Esophagus mucosa (tissue), 1 donor: Measurements from ENCODE around the gene CEP112. TPM values are rescaled to one million over a fixed set of nuclear protein-coding genes. Genes with fewer than 3 reads are reported as not detected.

Source experiments
- ATAC-seq: fragments of 200-7000 bp; cut with Tn5 transposase; one replicate; pipeline ENCODE4 v1.9.1; 2020
- total RNA-seq: library from RNA; stranded (reverse); gene quantifications from one replicate; pipeline ENCODE4 v1.2.4, GENCODE V29; 2023
- donor health status: DM: yes; HTN: yes; CAD: no.

Gene CEP112
- total RNA-seq, 1 donor from 2014 or later = 3.7 TPM

DNA sequence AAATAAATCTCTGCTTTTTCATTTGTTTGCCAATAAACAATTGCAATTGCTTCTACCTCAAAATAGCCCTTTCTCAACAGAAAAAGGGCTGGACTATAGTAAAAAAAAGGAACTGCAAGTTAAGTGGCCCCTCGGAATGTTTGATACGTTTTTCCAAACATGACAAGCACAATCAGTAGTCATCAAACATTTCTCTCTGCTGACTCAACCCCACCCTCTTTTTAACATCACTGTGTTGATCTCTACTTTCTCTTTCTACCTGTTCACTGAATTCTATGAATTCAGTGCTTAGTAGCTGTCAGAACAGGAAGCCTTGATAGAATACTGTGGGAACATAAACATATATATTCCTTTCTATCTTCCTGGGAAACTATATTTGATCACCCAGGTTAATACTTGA, 514.0 kb downstream of the CEP112 start:
- no peak for ATAC-seq

DNA sequence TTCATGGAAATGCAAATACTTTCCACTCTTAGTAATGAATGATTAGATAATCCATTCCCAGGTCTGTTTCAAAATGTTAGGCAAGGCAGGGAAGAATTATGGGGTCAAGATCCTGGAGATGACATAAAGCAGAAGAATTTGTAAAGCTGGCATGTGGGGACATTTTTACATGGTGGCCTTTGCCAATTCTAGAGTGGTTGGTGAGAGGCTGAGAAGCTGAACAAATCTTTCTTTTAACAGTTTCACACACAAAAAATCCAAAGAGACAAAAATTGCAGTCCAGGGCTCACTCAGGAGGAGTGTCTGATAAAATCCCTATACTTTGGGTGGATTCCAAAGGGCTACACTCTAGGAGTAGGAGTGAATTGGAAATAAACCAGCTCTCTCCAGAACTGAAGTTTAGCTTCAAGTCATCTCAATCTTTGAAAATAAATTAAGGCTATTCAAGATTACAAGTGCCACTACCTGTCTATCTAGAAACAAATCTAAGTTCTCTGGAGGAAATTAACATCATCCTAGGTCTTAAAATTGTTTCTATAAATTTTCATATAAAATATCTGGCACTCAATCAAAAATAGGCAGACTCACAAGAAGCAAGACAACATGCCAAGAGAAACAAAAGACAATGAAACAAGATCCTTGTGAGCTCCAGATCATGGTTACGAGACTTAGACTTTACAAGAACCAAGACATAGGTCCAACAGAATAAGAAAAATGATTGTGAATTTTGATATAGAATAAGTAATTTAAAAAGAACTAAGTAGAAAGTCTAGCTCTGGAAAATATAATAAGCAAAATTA, 517.5 kb downstream of the CEP112 start:
- no peak for ATAC-seq

DNA sequence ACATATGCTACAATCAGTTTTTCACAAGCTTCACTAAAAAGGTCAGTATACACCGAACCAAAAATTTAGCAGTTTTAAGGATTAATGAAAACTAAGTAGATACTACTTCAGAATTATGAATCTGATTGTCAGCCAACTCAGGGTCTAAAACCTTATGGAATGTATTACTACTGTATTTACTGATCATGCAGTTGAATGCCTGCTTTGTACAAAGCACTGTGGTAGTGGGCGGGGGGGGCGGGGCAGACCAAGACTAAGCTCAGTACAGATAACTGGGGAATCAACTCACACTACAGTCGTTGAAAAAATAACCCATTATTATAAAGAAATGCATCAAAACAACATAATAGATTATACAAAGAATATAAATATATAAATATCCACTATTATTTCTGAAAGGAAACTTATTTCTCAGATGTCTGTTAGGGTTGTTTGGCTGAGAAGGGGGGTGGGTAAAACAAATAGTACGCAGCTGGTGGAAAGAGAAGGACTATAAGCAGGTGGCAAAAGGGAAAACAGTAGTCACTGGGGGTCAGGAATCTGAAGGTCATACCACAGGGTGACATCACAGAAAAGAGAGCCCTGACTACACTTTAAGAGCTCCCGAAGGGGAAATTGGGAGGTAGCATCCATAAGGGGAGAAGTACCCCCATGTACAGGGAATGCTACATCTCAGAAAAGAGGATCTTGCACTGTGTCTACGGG, 521.1 kb downstream of the CEP112 start:
- ATAC-seq = no peak

DNA sequence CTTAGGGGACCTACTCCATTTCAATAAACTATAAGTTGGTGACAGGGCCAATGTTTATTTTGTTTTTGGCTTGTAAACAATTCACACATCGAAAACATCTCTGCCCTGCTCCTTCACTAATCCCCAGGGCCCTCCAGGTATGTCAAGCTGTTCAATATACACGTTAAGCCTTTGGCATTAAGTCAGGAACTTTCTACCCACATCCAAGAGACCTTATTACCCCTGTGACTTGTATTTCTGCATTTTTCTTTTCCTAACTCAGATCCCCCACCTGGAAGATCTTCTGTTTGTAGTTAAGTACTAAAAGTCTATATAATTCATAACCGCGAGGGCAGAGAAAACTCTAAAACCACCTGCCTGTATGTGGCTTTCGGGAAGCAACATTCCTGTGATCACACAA, 523.7 kb downstream of the CEP112 start:
- no peak for ATAC-seq

DNA sequence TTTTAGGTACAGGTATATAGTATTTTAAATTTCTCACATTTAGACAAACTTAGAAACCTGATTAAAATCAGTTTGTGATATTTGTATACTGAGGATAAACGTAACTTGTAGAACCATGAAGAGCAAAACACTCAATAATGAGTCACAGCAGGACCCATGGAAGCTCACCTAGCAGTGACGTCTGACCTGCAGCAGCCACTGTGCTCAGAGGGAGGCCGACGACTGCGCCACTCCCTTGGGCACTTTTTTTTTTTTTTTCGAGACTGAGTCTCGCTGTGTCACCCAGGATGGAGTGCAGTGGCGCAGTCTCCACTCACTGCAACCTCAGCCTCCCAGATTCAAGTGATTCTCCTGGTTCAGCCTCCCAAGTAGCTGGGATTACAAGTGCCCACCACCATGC, 524.3 kb downstream of the CEP112 start:
- no peak for ATAC-seq

DNA sequence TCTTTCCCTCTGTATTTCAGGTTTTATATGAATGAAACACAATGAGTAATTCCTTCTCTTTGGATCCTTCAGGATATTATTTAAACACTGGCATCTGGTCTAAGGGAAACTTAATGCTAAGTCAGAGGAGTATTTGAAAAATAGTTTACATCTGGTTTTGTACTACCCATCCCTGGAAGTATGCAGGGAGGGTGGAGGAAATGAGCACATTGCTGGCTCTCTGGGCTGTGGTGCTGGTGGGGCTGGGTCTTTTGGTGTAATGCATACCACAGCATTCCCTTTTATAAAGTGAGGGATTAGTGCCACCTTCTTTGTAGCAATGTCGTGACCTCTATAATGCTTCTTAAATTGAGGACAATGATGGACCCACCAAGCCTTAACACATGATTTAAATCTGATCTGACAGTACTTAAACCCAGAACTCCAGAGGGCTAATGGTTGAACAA, 525.0 kb downstream of the CEP112 start:
- no peak for ATAC-seq

DNA sequence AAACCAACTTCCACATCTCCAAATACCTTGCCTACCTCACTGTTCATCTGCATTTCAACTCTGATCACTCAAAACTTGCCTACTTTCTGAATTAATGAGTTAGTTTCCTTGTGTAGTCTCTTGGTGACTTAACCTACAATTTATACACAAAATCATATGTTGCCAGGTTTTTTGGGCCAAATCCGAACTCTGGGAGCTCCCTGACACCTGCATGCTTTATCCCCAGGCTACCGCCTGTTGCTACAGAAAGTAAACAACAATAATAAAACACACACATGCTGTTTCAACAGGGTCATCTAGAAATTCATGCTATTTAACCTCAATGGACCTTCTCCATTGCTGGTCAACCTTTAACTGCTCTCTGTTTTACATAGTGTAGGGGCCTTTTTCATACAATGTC, 526.0 kb downstream of the CEP112 start:
- ATAC-seq = no peak

DNA sequence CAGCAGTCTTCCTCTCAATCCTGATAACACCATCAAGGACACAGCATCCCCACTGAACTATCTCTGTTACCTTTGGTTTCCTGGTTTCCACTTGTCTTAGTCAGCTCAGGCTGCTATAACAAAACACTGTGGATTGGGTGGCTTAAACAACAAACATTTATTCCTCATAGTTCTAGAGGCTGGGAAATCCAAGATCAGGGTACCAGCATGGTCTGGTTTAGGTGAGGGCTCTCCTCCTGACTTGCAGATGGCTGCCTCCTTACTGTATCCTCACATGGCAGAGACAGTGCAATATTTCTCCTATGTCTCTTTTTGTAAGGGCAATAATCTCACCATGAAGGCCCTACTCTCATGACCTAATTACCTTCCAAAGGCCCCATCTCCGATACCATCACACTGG, 527.2 kb downstream of the CEP112 start:
- no peak for ATAC-seq

DNA sequence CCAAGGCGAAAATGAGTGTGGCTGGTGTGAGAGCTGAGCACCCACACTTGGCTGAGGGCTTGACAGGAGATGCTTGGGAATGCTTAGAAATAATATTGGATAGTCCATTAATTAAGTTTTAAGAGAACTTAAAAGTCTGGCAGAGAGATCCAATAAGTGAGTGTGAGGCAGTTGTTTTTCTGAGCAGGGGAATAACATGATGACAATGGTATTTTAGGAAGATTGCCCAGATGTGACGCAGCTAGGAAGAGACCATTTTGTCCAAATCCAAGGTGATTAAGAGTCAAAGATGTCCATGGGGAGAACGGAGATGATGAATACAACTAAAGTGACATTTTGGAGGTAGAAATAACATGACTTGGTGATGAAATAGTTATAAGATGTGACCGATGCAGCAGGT, 527.7 kb downstream of the CEP112 start:
- no peak for ATAC-seq

DNA sequence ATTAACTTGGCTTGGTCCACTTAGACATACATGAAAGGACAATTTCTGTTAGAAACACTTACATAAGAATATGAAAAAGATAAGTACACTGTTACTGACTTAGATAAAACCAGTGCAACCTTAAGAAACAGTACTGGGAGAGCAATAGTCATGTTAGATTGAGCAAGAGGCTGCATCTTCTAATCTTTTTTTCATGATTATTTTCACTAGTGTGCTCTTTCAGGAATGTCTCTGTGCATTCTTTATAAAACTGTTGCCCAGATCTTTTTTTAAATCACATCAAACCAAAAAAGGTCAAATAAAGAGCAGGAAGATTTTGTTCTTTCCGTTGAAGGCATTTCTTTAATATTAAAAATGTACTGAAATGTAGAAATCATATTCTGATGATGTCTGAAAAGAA, 529.7 kb downstream of the CEP112 start:
- no peak for ATAC-seq

DNA sequence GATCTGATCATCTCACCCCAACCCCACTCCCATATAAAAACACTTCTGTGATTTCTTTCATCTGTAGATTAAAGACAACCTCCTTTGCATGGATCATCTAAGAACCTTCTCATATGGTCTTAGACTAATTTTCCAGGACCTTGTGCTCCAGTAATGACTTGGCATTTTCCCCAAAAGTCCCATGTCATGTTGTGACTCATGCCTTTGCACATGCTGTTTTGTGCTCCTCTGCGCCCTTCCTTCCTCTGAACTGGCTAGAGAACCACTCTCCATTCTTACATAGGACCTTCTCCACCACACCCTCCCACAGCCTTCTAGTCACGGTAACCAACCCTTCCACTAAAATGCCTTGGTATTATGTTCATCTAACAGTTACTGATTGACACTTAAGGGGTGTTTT, 531.0 kb downstream of the CEP112 start:
- peak; percentile 62 for ATAC-seq

DNA sequence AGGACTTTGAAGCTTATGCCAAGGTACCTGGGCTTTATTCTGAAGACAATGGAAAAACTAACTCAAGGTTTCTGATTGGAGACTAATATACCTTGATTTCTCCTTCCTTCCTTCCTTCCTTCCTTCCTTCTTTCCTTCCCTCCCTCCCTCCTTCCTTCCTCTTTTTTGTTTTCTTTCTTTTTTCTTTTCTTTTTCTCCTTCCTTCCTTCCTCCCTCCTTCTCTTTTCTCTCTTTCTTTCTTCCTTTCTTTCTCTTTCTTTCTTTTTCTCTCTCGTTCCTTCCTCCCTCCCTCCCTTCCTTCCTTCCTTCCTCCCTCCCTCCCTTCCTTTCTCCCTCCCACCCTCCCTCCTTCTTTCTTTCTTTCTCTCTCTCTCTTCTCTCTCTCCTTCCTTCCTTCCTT, 531.9 kb downstream of the CEP112 start:
- ATAC-seq = no peak

DNA sequence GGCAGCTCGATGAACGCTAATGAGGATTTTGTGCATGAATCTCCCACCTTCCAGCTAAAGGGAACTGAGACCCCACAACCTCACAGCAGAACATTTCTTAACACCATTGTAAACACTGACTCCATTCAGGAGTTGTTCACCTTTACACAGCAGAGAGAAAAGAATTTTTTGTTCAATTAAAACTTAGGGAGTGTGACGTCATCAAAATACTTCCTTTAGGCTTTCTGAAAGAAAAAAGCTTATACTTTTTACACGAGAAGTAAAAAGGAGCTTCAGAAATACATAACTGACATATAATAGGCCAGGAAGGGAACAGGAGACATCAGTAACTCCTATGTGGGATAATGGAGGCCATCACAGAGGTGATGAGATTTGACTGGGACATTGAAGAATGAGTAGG, 532.4 kb downstream of the CEP112 start:
- ATAC-seq = no peak

DNA sequence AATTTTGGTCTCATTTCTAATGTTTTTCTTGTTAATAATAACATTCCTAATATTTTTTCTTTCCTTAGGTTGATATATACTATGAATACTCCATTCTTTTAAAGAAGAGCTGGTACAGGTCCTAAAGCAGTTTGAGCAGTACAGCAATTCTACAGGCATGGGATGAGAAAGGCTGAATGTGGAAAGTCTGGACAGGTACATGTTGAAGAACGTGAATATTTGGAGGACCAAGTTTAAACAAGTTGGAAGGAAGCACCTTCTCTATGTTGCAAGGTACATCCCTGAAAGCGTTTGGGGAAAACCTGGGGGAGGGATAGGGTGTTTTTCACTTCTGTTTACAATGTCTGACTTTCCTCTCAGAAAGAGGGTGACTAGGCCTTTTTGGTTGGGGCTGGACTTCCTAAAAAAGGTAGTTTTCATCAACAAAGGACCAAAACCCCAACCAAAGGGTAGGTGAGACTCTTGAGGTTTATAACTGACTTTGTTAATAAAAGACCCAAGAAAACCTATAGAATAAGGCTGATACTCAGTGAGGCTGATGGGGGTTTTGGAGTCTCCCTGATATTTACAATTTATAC, 534.6 kb downstream of the CEP112 start:
- ATAC-seq = peak; percentile 45

DNA sequence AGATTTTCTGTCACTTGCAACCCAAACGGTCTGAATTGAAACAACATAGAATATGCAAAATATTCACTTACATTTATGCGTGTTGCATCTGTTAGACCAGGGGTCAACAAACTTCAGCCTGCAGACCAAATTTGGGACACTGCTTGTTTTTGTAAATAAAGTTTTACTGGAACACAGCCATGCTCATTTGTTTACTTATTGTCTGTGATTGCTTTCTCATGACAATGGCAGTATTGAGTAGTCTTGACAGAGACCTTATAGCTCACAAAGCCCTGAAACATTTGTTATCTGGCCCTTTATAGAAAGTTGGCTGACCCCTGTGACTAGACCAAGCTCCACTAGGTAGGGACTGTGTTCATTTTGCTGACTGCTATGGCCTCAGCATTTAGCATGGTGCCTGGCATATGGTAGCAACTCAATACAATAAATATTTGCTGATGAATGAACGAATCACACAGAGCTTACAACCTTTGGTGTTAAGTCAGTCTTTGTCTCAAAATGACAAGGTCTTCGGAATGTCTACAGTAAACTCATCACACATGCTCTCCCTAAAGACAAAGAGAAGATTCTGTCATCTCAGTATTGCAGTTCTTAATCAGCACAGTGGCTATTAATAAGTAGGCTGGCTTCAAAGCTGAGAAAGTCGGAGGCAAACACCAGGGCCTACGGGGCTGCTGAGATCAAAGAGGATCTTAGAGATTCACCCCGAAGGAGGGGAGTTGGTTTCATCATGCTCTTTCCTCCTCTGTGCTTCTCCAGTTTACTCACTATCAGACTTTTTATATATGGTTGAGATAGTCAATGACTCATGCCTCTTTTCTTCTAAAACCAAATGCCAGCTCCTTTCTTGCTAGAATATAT, 535.3 kb downstream of the CEP112 start:
- peak; percentile 31 for ATAC-seq

DNA sequence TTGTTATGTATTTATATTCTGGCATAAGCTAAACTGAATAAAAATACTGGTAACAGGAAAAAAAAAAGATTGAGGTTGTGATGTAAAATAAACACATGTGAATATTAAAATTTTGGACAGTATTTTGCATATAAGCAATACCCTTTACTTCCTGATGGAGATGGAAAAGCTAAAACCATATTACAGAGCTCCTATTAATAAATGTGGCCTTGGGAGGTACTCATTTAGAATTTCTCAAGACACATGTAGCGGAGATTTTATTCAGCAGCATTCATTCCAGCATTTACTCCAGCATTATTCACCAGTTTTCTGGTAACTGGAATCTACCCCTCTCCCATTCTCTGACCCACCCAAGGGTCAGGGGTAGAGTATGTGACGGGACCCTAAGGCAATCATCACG, 536.2 kb downstream of the CEP112 start:
- ATAC-seq = no peak

DNA sequence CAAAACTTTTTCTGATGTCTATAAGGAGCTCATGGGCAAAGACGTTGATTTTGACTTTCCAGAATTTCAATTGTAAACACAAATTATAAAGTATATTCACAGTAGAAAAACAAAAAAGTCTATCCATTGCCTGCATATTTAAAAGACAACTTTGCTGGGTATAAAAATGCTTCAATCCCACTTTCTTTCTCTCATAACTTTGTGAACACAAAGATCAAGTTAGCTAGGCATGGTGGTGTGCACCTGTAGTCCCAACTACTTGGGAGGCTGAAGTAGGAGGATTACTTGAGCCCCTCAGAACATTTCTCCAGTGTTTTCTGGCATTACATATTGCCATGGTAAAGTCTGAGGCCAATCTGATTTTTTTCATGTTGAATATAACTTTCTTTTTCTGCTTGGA, 547.4 kb downstream of the CEP112 start:
- no peak for ATAC-seq

DNA sequence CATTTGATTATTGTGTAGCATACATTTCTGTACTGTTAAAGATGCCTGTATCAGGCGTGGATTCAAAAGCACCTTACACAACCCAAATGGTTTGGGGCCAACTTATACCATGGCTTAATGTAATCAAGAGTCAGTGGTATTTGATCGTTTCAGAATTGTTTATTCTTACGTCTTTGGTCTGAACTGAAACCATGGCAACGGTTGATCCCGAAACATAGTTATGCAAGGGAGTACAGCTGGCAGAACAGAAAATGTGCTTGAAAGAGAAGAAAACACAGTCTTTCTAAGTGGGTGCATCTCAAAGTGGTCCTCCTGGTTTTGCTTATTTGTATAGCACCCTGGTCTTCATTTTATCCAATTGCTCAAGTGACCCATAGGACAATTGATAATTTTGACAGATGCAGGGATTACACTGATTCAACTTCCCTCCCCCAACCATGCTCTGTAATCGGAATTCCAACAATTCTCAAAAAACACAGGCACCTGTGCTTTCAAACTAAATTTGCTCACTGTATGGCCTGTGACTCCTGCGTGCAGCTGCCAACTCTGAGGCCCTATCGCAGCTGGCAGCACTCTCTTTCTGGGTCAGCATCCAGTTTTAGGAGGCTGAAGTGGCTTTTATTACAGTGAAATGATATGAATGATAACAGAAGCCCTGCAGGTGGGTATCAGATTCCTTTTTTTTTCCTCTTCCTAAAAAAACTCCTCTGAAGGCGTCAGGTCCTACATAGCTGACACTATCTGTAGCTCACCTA, 553.5 kb downstream of the CEP112 start:
- no peak for ATAC-seq

DNA sequence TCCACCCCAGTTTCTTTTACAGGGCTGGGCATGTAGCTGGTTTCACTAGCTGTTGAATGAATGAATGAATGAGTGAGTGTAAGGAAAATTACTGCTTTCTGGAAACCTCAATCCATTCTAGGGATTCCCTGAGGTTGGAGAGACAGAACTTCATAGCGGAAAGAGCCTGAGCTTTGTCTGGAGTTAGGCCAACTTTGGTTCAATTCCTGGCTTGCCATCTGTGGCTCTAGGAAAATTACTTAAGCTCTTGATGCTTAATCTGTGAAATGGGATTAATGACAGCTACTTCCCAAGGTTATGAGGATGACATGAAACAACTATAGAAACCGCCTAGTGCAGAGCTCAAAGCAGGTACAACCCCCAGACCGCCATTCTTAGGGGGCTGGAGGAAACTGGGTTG, 554.1 kb downstream of the CEP112 start:
- no peak for ATAC-seq

DNA sequence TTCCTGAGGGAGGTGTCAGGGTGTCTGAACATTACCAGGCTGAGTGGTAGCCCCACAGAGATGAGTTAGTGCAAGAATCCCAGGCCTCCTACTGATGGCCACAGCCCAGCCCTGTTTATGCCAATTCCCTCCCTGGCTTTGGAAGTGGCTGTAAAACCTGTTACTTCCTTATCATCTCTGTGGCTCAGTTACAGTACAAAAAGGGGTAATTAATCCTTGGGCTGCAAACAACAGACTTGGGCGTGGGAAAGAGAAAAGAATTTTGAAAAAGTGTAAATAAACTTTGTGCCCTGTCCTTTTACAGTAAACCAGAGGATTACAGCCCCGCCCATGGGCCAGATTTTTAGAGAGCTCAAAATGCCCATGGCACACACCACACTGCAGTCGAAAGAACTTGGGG, 557.4 kb downstream of the CEP112 start:
- ATAC-seq = no peak

DNA sequence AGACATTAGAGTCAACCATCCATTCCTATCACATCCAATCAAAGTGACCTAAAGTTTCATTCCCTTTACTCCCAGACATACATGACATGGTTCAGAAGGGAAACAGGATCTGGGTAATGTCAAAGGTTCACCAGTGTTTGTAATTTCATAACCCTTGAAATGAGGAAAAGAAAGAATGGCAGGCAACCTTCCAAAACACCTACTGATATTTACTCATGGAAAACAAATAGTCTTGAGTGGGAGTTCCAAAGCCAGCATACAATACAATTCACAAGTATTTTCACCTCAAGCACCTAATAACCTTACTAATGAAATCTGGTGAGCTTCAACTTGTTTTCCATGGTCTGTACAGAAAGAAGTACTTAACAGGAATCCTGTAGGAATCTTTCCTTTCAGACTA, 557.9 kb downstream of the CEP112 start:
- ATAC-seq = peak; percentile 15
